Activated CD8-positive, alpha-beta memory T cell treated with anti-CD3 and anti-CD28 coated beads, Interleukin-2, amount 10 ng/mL, durations not matched to agents 7 days and 5 days (primary cell): ENCODE data around the gene RHBDF2. TPM values are rescaled to one million over a fixed set of nuclear protein-coding genes. Genes with fewer than 3 reads are reported as not detected.
"Not testable (repeated sequence)": the region's sequence is repeated elsewhere in the genome, so short reads cannot be mapped to it uniquely, and the experiment has no call there.

Source experiments
- ATAC-seq: fragments of 150-1000 bp; cut with Tn5 transposase; one replicate; pipeline ENCODE4 v1.10.0; 2021; ENCODE audit warnings: moderate library complexity
- CTCF ChIA-PET: fragments of 350-600 bp; sonication (Branson Sonifier 250); formaldehyde crosslinking; loops from one replicate; lab custom pipeline; 2021; ENCODE audit warnings: antibody characterized with exemption; lab: Charles Lee
- DNase-seq: peaks from one replicate; pipeline ENCODE4 v3.0.0-alpha.2; 2020
- H3K27ac Mint-ChIP-seq: one replicate; pipeline ENCODE4 v1.8.0; 2021; ENCODE audit warnings: mild to moderate bottlenecking, mixed read lengths
- H3K27me3 Mint-ChIP-seq: one replicate; pipeline ENCODE4 v1.8.0; 2021; ENCODE audit warnings: mixed read lengths
- H3K36me3 Mint-ChIP-seq: one replicate; pipeline ENCODE4 v1.8.0; 2021; ENCODE audit warnings: mild to moderate bottlenecking, mixed read lengths
- H3K4me1 Mint-ChIP-seq: one replicate; pipeline ENCODE4 v1.8.0; 2021; ENCODE audit warnings: mixed read lengths
- H3K4me3 Mint-ChIP-seq: one replicate; pipeline ENCODE4 v1.8.0; 2021; ENCODE audit warnings: mild to moderate bottlenecking, moderate library complexity, mixed read lengths
- H3K9me3 Mint-ChIP-seq: one replicate; pipeline ENCODE4 v1.8.0; 2022; ENCODE audit warnings: low read depth, mixed read lengths
- total RNA-seq, 2 experiments: library from RNA; stranded (reverse); gene quantifications; one replicate each; pipeline ENCODE4 v1.2.3, GENCODE V29; 2021

RHBDF2 gene
- total RNA-seq, 2 experiments from 2014 or later = 29.6 to 42.1 TPM

GRCh38 chr17:76513306-76513692, 12.1 kb upstream of the RHBDF2 start:
- H3K4me3 Mint-ChIP-seq = no peak overlapping the region
- DNase-seq (no peak), ATAC-seq (no peak)
- H3K9me3 Mint-ChIP-seq = no peaks in the 10 kb centered on the region
- H3K27me3 Mint-ChIP-seq = no peaks in the 10 kb centered on the region
- H3K27ac Mint-ChIP-seq = peak overlapping the region; percentile 77
- no peaks in the 10 kb centered on the region for H3K36me3 Mint-ChIP-seq
- peaks cover 47% of the 10 kb centered on the region for H3K4me1 Mint-ChIP-seq
- CTCF ChIA-PET = interaction anchor here (1.0 to 15.6 kb wide), 6 partner anchors 10 to 168 kb away, joined by 3 to 192 read pairs (median 14); partner anchors contain the start of genes AANAT and RHBDF2

GRCh38 chr17:76512366-76513305, 11.4 kb upstream of the RHBDF2 start:
- no peak for ATAC-seq
- H3K4me1 Mint-ChIP-seq = peaks cover 47% of the 10 kb centered on the region
- no peaks in the 10 kb centered on the region for H3K36me3 Mint-ChIP-seq
- H3K9me3 Mint-ChIP-seq = no peaks in the 10 kb centered on the region
- no peak overlapping the region for H3K4me3 Mint-ChIP-seq
- peak overlapping the region; percentile 77 for H3K27ac Mint-ChIP-seq
- CTCF ChIA-PET = interaction anchor here (0.5 to 15.6 kb wide), 9 partner anchors 10 to 1309 kb away, joined by 3 to 192 read pairs (median 4); partner anchors contain the start of genes AANAT and RHBDF2
- DNase-seq = no peak
- no peaks in the 10 kb centered on the region for H3K27me3 Mint-ChIP-seq

DNA sequence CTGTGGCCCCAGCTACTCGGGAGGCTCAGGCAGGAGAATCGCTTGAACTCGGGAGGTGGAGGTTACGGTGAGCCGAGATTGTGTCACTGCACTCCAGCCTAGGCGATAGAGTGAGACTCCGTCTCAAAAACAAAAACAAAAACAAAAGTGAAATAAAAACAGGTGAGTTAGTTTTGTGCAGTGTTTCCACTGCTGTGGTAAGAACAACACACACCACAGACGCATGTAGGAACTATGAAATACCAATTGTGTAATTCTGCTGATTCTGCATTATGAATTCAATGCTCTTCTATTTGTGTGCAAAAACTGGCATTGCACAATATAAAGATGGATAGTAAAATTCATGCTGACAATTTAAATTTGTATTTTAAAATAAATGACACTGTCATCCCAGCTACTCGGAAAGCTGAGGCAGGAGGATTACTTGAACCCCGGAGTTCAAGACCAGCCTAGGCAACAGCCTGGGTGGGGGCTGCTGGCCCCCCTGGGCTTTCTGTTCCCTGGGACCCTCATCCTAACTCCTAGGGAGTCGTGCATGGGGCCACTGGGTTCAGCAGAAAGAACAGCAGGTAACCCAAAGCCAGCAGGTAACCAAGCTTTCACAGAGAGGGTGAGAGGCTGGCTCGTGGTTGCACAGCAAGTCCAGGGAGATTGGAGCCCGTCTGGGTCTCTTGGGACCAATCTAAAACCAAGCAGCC, 10.6 kb upstream of the RHBDF2 start:
- Mint-ChIP-seq H3K27ac (no peak overlapping the region), H3K9me3 (no peaks in the 10 kb centered on the region)

GRCh38 chr17:76510831-76511244, 9.6 kb upstream of the RHBDF2 start:
- H3K4me3 Mint-ChIP-seq = no peak overlapping the region
- H3K27ac Mint-ChIP-seq = no peak overlapping the region
- no peaks in the 10 kb centered on the region for H3K36me3 Mint-ChIP-seq
- CTCF ChIA-PET = interaction anchor here (1.2 to 15.6 kb wide), 8 partner anchors 8 to 52 kb away, joined by 3 to 192 read pairs (median 8); partner anchors contain the start of gene AANAT
- no peaks in the 10 kb centered on the region for H3K27me3 Mint-ChIP-seq
- DNase-seq = no peak
- peaks cover 48% of the 10 kb centered on the region for H3K4me1 Mint-ChIP-seq
- no peaks in the 10 kb centered on the region for H3K9me3 Mint-ChIP-seq
- ATAC-seq = no peak

More for the DNA sequence above, 10.6 kb upstream of the RHBDF2 start:
- CTCF ChIA-PET = interaction anchor here (0.6 to 15.6 kb wide), 10 partner anchors 9 to 169 kb away, joined by 3 to 192 read pairs (median 4); partner anchors contain the start of genes AANAT and RHBDF2
- peaks cover 47% of the 10 kb centered on the region for H3K4me1 Mint-ChIP-seq
- ATAC-seq (no peak), DNase-seq (no peak)
- H3K36me3 Mint-ChIP-seq = no peaks in the 10 kb centered on the region
- H3K27me3 Mint-ChIP-seq = no peaks in the 10 kb centered on the region
- no peak overlapping the region for H3K4me3 Mint-ChIP-seq

- H3K4me3 Mint-ChIP-seq, H3K27me3 Mint-ChIP-seq, ATAC-seq, H3K9me3 Mint-ChIP-seq, H3K27ac Mint-ChIP-seq, DNase-seq, H3K36me3 Mint-ChIP-seq: not testable (repeated sequence)
- peaks cover 33% of the 10 kb centered on the region for H3K4me1 Mint-ChIP-seq
- CTCF ChIA-PET = interaction anchor here (0.6 to 15.6 kb wide), 13 partner anchors 10 to 207 kb away, joined by 3 to 192 read pairs (median 10); partner anchors contain the start of genes AANAT, PRCD and UBE2O
Observed at GRCh38 chr17:76508472-76509063, 7.3 kb upstream of the RHBDF2 start.

- peaks cover 22% of the 10 kb centered on the region for H3K4me1 Mint-ChIP-seq
- H3K9me3 Mint-ChIP-seq = no peaks in the 10 kb centered on the region
- no peaks in the 10 kb centered on the region for H3K27me3 Mint-ChIP-seq
- peak; percentile 82 for ATAC-seq
- CTCF ChIA-PET = interaction anchor here (0.6 to 15.6 kb wide), 21 partner anchors 8 to 440 kb away, joined by 3 to 192 read pairs (median 6); partner anchors contain the start of genes AANAT and UBE2O
- DNase-seq = peak; percentile 91
- H3K36me3 Mint-ChIP-seq = no peaks in the 10 kb centered on the region
- H3K27ac Mint-ChIP-seq = no peak overlapping the region
- H3K4me3 Mint-ChIP-seq = no peak overlapping the region
Observed at GRCh38 chr17:76506408-76507345, 5.5 kb upstream of the RHBDF2 start.

- no peaks in the 10 kb centered on the region for H3K36me3 Mint-ChIP-seq
- no peaks in the 10 kb centered on the region for H3K27me3 Mint-ChIP-seq
- CTCF ChIA-PET = interaction anchor here (0.7 to 15.6 kb wide), 12 partner anchors 10 to 1934 kb away, joined by 3 to 192 read pairs (median 4); partner anchors contain the start of gene AANAT
- H3K4me1 Mint-ChIP-seq = peaks cover 32% of the 10 kb centered on the region
- no peak overlapping the region for H3K4me3 Mint-ChIP-seq
- no peak overlapping the region for H3K27ac Mint-ChIP-seq
- DNase-seq = no peak
- no peaks in the 10 kb centered on the region for H3K9me3 Mint-ChIP-seq
- ATAC-seq = no peak
Observed at GRCh38 chr17:76504117-76504516, 2.9 kb upstream of the RHBDF2 start.

- DNase-seq = no peak
- CTCF ChIA-PET = interaction anchor here (0.9 to 15.6 kb wide), 16 partner anchors 8 to 121 kb away, joined by 3 to 192 read pairs (median 4); partner anchors contain the start of genes AANAT and UBE2O
- no peaks in the 10 kb centered on the region for H3K9me3 Mint-ChIP-seq
- H3K4me3 Mint-ChIP-seq = no peak overlapping the region
- peaks cover 45% of the 10 kb centered on the region for H3K4me1 Mint-ChIP-seq
- no peak for ATAC-seq
- H3K36me3 Mint-ChIP-seq = no peaks in the 10 kb centered on the region
- no peak overlapping the region for H3K27ac Mint-ChIP-seq
- H3K27me3 Mint-ChIP-seq = no peaks in the 10 kb centered on the region
Observed at GRCh38 chr17:76502341-76503211, 1.4 kb upstream of the RHBDF2 start.

- peaks cover 50% of the 10 kb centered on the region for H3K4me1 Mint-ChIP-seq
- ATAC-seq (no peak), DNase-seq (no peak)
- H3K9me3 Mint-ChIP-seq = no peaks in the 10 kb centered on the region
- H3K27ac Mint-ChIP-seq = peak overlapping the region; percentile 96
- CTCF ChIA-PET = interaction anchor here (0.9 to 15.6 kb wide), 7 partner anchors 9 to 104 kb away, joined by 3 to 192 read pairs (median 6); partner anchors contain the start of genes AANAT and UBE2O
- peak overlapping the region; percentile 84 for H3K4me3 Mint-ChIP-seq
- no peaks in the 10 kb centered on the region for H3K27me3 Mint-ChIP-seq
- no peaks in the 10 kb centered on the region for H3K36me3 Mint-ChIP-seq
Observed at GRCh38 chr17:76501827-76502307, 644 bp upstream of the RHBDF2 start.

DNA sequence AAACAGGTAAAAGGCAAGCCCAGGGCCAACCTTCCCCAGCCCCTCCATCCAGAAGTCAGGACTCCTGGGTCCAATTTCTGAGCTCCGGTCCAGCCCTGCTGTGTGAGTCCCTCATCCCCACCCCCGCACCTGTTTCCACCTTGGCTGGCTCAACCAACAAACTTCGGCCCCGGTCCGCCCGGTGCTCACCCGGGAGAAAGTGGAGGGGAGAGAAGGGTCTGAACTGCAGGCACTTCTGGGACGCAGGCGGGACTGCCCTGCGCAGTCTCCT, 541 bp downstream of the RHBDF2 start:
- H3K4me1 Mint-ChIP-seq = peaks cover 44% of the 10 kb centered on the region
- no peaks in the 10 kb centered on the region for H3K9me3 Mint-ChIP-seq
- CTCF ChIA-PET = interaction anchor here (1.1 to 15.6 kb wide), 5 partner anchors 10 to 115 kb away, joined by 3 to 192 read pairs (median 4); partner anchors contain the start of gene AANAT
- DNase-seq (no peak), ATAC-seq (peak; percentile 28)
- no peaks in the 10 kb centered on the region for H3K36me3 Mint-ChIP-seq
- peak overlapping the region; percentile 84 for H3K4me3 Mint-ChIP-seq
- no peaks in the 10 kb centered on the region for H3K27me3 Mint-ChIP-seq
- peak overlapping the region; percentile 21 for H3K27ac Mint-ChIP-seq
